ENCODE results near the gene PDZK1IP1.

DNA sequence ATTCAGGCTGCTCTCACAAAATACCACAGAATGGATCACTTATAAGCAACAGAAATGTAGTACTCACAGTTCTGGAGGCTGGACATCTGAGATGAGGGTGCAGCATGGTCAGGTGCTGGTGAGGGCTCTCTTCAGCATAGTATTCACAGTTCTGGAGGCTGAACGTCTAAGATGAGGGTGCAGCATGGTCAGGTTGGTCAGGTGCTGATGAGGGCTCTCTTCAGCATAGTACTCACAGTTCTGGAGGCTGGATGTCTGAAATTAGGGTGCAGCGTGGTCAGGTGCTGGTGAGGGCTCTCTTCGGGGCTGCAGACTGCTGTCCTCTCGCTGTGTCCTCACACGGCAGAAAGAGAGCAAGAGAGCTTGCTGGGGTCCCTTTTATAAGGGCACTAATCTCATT is 17.1 kb downstream of the PDZK1IP1 start:
- TF ChIP-seq, protein P1, sequence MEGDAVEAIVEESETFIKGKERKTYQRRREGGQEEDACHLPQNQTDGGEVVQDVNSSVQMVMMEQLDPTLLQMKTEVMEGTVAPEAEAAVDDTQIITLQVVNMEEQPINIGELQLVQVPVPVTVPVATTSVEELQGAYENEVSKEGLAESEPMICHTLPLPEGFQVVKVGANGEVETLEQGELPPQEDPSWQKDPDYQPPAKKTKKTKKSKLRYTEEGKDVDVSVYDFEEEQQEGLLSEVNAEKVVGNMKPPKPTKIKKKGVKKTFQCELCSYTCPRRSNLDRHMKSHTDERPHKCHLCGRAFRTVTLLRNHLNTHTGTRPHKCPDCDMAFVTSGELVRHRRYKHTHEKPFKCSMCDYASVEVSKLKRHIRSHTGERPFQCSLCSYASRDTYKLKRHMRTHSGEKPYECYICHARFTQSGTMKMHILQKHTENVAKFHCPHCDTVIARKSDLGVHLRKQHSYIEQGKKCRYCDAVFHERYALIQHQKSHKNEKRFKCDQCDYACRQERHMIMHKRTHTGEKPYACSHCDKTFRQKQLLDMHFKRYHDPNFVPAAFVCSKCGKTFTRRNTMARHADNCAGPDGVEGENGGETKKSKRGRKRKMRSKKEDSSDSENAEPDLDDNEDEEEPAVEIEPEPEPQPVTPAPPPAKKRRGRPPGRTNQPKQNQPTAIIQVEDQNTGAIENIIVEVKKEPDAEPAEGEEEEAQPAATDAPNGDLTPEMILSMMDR (IDR thresholded peaks at IDR 0.05; ENCODE audit: low read length): no peak
- TF ChIP-seq EZH2phosphoT487 (IDR thresholded peaks at IDR 0.05; ENCODE audit: low read length) (no peak), EZH2 (optimal IDR thresholded peaks at IDR 0.05; ENCODE audit: low read depth, low read length) (no peak)
